ENCODE measurements around the gene NDE1.

NDE1 gene

DNA sequence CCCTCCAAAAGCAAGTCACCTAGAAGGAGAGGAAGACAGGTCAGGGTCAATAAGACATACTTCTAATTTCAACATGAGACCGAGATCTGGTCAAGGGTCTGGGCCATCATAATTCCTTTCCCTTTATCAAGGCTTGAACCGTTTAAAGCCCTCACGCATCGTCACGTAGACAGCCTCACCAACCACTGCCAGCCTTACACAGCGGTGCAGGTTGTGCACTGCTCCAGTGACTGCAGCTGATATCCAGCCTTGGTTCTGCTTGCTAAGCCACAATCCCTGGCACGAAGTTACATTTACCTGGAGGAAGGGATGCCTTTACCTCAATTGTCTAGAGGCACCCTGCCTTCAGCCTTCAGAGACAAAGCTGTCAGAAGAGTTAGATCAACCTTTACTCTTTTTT, 121.6 kb downstream of the NDE1 start:
- FAIRE-seq: no peak

DNA sequence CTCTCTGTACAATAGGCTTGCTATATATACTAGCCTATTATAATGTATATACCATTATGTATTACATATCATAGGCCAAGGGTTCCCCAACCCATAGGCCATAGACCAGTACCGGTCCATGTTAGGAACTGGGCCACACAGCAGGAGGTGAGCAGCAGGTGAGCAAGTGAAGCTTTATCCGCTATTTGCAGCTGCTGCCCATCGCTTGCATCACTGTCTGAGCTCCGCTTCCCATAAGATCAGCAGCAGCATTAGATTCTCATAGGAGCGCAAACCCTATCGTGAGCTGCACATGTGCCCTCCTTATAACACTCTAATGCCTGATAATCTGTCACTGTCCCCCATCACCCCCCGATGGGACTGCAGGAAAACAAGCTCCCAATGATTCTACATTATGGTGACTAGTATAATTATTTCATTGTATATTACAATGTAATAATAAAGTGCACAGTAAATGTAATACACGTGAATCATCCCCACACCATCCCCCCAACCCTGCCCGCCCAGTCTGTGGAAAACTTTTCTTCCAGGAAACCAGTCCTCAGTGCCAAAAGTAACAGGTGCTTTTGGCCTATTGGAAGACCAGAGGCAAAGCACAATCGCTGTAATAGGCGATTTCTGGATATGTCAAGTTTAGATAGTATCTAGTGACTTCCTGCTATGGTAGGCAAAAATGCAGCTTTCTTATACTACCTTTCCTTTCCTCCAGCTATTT, 122.7 kb downstream of the NDE1 start:
- no peak for FAIRE-seq

DNA sequence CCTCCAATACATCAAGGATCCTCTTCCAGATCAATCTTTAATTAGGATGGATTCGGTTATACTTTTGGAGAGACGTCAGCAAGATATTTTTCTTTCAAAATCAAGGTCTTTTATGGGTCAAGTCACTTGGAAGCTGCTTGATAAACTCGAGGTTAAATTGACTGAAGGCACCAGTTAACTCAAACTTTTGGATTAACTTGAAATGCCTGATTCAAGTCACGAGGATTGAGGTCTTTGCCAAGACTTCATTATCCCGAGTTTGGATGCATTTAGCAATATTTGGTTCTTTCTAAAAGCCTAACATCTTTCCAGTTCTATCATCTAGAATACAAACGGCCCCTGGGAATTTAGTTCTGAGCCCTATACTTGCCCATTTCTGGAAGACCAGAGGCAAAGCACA, 123.9 kb downstream of the NDE1 start:
- FAIRE-seq: no peak

DNA sequence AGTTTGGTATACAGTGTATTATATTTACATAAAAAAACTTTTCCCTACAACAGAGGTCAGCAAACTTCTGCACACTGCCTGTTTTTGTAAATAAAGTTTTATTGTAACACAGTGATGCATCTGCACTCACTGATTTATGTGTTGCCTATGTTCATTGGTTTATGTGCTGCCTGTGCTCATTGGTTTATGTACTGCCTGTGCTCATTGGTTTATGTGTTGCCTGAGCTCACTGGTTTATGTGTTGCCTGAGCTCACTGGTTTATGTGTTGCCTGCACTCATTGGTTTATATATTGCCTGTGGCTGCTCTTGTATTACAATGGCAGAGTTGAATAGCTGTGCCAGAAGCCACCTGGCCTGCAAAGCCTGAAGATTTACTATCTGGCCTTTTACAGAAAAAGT, 125.2 kb downstream of the NDE1 start:
- FAIRE-seq: no peak

DNA sequence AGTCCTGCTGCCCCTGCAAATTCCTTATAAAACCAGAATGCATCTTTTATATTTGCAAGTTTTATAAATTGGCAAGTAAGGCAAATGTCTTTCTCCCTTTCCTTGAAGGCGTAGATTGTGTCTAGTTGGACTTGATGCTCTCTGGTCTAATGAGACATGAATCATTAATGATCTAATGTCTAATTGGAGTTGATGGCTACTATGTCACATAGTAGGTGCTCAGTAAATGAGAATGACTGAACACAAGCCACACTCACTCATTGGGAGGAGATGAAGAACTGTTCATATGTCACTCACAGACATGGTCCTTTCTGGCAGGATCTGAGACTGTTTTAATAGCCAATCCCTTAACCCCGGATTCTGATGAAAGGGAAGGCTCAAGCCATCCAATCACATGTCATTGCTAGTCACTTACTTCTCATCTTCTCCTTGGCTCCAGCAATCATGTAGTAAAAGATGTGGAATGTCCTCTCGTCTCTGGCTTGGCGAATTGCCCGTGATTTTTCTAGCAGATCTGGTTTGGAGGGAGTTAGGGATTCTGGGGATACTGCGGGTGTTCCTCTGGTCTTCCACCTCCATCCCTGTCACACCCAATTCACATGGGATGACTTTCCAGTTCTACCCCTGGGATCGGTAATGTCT, 125.7 kb downstream of the NDE1 start:
- no peak for FAIRE-seq
